ENCODE measurements around the gene CPA5. TPM values are rescaled to one million over a fixed set of nuclear protein-coding genes. Genes with fewer than 3 reads are reported as not detected.

Gene CPA5
- total RNA-seq, 4 donors from 2014 or later: not detected

- DNase-seq (ENCODE audit: low spot score) (no peak), ATAC-seq (ENCODE audit: low FRiP score) (no peak)
- TF ChIP-seq CTCF (IDR thresholded peaks at IDR 0.05): no peak
These were observed 6.6 kb downstream of the CPA5 start for GRCh38 chr7:130350945-130351790.

- no peak for ATAC-seq (ENCODE audit: low FRiP score)
- no peak for DNase-seq (ENCODE audit: low spot score)
- TF ChIP-seq CTCF (IDR thresholded peaks at IDR 0.05): no peak
These were observed 7.1 kb downstream of the CPA5 start for GRCh38 chr7:130351791-130352090.

- no peak for TF ChIP-seq CTCF (IDR thresholded peaks at IDR 0.05)
- no peak for ATAC-seq (ENCODE audit: low FRiP score)
- DNase-seq (ENCODE audit: low spot score): no peak
These were observed 7.8 kb downstream of the CPA5 start for GRCh38 chr7:130352194-130353074.

GRCh38 chr7:130353196-130353595 lies 8.6 kb downstream of the CPA5 start:
- TF ChIP-seq CTCF (IDR thresholded peaks at IDR 0.05): no peak
- ATAC-seq (ENCODE audit: low FRiP score) (no peak), DNase-seq (ENCODE audit: low spot score) (no peak)

- DNase-seq (ENCODE audit: low spot score): no peak
- TF ChIP-seq CTCF (IDR thresholded peaks at IDR 0.05): no peak
- peak; percentile 51 for ATAC-seq (ENCODE audit: low FRiP score)
These were observed 11.7 kb downstream of the CPA5 start for GRCh38 chr7:130356121-130356875.

- ATAC-seq (ENCODE audit: low FRiP score) (peak; percentile 75), DNase-seq (ENCODE audit: low spot score) (no peak)
These were observed 12.4 kb downstream of the CPA5 start for GRCh38 chr7:130356876-130357611.

More at GRCh38 chr7:130356876-130357611, 12.4 kb downstream of the CPA5 start:
- TF ChIP-seq CTCF (IDR thresholded peaks at IDR 0.05): no peak
